GM21367 (cell line): ENCODE measurements around the gene TRIM41.

Experiments
- ATAC-seq: cut with Tn5 transposase; IDR thresholded peaks from one replicate; pipeline ENCODE4 v1.9.1; 2021; ENCODE audit not compliant: unreplicated experiment

Gene TRIM41

GRCh38 chr5:181231432-181231831 is 8.4 kb downstream of the TRIM41 start:
- ATAC-seq, result no peak

- ATAC-seq, result no peak
Observed at GRCh38 chr5:181232593-181232992, 9.5 kb downstream of the TRIM41 start.

DNA sequence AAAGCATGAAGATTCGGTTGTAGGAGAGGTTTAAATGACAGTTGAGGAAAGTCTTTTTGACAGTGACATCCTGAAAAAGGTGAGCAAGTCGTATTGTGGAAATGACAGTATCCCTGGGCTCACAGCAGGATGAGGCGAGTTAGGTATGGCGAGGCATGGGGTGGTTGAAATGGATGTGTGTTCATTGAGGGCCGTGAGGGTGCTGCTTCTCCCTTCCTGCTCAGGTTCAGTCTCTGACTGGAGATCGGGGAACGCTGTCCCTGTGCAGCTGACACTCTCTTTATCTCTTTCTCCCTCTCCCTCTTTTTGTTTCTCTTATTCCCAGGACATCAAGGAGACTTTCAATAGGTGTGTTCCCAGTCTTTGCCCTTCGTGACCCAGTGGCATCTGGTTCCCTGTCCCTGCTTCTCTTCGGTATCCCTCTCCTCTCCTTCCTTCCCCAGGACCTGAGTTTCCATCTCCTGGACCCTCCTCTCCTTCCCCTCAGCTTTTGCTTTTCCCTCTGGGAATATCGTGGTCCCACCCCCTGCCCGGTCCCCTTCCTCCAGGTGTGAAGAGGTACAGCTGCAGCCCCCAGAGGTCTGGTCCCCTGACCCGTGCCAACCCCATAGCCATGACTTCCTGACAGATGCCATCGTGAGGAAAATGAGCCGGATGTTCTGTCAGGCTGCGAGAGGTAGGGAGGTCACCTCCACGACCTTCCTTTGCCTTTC is 10.2 kb downstream of the TRIM41 start:
- ATAC-seq, result no peak

- no peak for ATAC-seq
Observed at GRCh38 chr5:181233801-181234454, 10.8 kb downstream of the TRIM41 start.

DNA sequence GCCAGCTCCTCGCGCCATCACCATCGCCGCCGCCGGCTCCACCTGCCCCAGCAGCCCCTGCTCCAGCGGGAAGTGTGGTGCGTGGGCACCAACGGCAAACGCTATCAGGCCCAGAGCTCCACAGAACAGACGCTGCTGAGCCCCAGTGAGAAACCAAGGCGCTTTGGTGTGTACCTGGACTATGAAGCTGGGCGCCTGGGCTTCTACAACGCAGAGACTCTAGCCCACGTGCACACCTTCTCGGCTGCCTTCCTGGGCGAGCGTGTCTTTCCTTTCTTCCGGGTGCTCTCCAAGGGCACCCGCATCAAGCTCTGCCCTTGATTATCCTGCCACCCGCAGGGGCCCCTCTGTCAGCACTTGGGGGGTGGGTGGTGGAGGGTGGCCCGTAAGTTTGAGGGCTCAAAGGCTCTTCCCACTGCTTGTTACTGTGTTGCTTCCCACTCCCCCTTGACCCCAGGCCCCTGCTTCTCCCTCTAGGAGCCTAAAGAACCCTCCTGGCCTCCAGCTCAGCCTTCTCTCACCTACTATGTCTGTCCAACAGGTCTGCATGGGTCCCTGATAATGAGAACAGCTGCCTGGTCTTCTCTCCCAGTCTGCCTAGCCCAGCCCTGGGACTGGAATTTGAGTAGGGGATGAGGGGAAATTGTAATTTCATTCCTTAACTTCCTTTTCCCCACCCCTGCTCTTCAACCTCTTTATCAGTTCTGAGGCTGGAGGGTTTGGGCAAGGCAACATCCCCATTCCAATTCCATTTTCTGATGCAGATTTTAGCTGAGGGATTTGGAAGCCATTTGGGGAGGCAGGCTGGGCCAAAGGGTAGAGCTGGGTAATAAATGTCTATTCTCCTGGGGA is 11.6 kb downstream of the TRIM41 start:
- no peak for ATAC-seq

DNA sequence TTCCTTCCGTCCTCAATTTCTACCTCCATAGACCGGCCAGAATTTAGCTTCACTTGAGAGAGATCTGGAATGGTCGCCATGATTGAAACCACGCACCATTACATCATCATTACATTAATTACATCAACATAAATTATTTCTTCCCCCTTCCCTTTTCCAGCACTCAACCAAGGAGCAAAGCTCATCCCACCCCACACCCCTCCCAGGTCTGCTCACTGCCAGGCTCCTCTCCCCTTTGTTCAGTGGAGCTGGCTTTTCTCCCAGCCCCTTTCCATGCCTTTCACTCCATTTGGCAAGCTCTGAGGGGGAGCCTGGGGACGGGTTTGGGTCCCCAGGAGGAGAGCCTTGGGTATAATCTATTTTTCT is 12.2 kb downstream of the TRIM41 start:
- ATAC-seq, result no peak

GRCh38 chr5:181235689-181236366 is 12.7 kb downstream of the TRIM41 start:
- no peak for ATAC-seq

GRCh38 chr5:181236471-181236870 is 13.4 kb downstream of the TRIM41 start:
- no peak for ATAC-seq

DNA sequence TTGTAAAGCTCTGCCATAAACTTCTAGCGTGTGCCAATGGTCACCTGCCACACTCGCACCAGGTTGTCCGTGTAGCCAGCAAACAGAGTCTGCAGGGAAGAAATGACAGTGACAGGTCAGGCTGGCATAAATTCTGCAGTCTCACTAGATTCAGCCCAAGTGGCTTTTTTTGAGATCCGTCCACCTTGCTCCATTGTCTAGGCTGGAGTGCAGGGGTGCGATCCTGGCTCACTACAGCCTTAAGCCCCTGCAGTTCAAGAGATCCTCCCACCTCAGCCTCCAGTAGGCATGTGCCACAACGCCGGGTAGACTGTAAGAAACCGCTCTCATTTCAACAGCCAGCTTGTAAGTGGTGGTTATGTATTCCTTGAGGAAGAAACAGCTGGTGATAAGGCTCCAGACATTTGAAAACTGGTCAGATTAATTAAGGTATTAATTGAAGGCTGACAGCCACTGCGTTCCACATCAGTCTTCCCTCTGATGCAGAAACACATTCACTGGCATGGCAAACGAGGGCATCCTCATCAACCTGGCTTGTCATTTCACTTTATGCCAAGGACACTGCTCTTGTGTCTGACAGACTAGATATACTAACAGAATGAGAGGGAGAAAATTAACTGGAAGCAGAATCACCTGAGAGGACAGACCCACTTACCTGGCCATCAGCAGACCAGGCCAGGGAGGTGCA is 14.0 kb downstream of the TRIM41 start:
- no peak for ATAC-seq

- no peak for ATAC-seq
Observed at GRCh38 chr5:181237729-181238385, 14.8 kb downstream of the TRIM41 start.

DNA sequence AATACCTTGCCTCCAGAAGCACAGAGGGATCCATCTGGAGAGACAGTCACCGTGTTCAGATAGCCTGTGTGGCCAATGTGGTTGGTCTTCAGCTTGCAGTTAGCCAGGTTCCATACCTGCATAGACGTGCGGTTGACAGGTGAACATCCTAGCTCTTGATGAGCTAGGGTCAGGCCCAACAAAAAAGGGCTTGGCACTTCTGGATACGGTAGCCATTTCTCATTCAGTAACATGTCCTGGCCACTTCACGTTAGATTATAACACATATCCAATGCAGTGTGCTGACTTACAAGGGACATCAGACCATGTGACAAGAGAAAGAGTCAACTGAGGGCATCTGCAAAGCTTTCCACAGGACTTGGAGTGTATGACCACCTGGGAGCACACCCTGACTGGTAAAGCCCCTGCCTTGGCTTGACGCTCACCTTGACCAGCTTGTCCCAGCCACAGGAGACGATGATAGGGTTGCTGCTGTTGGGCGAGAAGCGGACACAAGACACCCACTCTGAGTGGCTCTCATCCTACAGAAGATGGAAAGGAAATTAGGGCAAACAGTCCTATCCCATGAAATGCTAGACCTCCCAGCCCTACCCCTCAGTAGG is 16.1 kb downstream of the TRIM41 start:
- no peak for ATAC-seq

DNA sequence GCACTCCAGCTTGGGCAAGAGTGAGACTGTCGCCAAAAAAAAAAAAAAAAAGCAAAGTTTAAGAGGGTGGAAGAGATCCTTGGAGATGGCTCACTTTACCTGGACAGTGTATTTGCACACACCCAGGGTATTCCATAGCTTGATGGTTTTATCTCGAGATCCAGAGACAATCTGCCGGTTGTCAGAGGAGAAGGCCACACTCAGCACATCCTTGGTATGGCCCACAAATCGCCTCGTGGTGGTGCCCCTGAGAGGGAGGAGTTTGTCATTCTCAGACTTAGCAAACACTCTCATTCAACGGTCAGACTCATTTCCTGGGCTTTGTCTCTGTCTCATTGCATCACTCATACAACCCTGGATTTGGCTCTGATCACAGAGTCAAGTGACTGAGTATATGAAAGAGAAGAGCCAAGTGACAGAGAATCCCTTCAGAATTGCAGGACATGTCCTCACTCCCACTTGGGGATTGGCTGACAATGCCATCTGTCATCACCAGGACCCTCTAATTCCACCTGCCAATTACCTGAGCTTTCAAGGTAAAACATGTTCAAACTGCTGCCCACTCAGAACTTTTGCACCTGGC is 18.4 kb downstream of the TRIM41 start:
- ATAC-seq, result no peak

GRCh38 chr5:181242031-181242451 is 19.0 kb downstream of the TRIM41 start:
- no peak for ATAC-seq

DNA sequence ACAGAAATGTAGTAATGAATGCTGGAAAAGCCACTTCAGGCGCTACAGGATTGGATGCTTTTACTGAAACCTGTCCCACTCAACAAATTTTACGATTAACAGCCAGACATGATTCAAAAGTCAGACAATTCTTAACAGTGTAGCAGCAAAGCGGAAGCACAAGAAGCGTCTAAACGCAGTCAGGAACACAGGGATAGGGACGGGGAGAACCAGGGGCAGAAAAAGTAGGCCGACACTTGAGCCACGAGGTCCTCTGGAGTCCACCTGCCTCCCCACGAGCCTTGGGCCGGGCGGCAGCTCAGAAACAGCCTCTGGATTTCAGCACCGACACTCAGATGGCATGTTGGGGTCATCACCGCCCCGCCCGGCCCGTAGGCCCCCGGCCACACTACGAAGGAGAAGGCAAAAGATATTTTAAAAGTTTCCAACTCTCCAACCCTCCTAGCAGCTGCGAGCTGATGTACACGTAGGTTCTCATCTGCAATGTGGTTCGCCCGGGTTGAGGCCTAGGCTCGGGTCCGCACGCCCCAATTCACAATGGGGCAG is 20.0 kb downstream of the TRIM41 start:
- ATAC-seq, result no peak

DNA sequence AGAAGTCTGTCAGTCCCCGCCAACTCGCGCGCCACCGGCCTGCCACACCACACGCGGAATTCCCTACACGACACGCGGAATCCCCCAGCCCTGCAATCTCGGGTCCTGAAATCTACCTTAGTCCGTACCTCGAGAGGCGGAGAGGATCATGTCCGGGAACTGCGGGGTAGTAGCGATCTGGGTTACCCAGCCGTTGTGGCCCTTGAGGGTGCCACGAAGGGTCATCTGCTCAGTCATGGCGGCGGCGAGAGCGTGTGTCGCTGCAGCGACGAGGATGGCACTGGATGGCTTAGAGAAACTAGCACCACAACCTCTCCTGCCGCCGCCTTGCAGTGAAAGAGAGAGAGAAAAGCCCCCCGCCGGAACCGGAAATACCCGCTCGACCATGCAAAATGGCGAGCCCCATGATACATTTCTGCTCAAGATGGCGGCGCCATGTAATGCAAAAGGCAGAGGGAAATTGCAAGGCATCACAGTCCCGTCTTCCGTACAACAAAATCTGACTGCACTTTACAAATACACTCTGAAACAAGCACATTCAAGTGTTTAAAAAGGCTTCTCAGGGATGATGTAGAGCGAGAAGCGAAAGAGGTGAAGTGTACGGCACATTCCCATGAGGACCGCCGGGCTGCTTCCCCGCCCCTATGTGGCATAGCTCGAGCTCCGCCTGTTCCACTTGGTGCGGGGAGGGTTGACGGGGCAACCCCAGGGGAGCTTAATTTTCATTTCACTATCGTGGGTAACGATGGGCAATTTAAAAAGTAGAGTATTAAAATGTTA is 20.7 kb downstream of the TRIM41 start, which contains the start of gene RACK1:
TSS of gene RACK1 (minus strand) at position 343 of the 780 bp plus-strand sequence. CDS start at position 237, 106 bp downstream.
- peak; percentile 58 for ATAC-seq

GRCh38 chr5:181245427-181246275 is 22.6 kb downstream of the TRIM41 start:
- ATAC-seq, result no peak
